Effector memory CD8-positive, alpha-beta T cell (primary cell): ENCODE measurements around the gene SFXN5.

Experiments used
- ATAC-seq: fragments of 150-1000 bp; cut with Tn5 transposase; replicated peaks from 2 replicates; pipeline ENCODE4 v1.10.0; 2021; ENCODE audit warnings: mild to moderate bottlenecking, moderate library complexity
- DNase-seq, 3 experiments: peaks; one replicate each; pipeline ENCODE4 v3.0.0; 2021
- H3K27ac Mint-ChIP-seq, 2 donors: one replicate each; pipeline ENCODE4 v1.8.0; 2022; ENCODE audit warnings: mild to moderate bottlenecking in 2 of 2, mixed read lengths in 2 of 2, moderate library complexity in 2 of 2
- H3K27me3 Mint-ChIP-seq, 2 donors: one replicate each; pipeline ENCODE4 v1.8.0; 2022; ENCODE audit warnings: mixed read lengths in 2 of 2
- H3K36me3 Mint-ChIP-seq: one replicate; pipeline ENCODE4 v1.8.0; 2022; ENCODE audit warnings: mild to moderate bottlenecking, moderate library complexity, mixed read lengths; ENCODE audit not compliant: insufficient read depth
- H3K4me1 Mint-ChIP-seq, 2 donors: one replicate each; pipeline ENCODE4 v1.8.0; 2022; ENCODE audit warnings: low read depth in 2 of 2, mixed read lengths in 2 of 2
- H3K4me3 Mint-ChIP-seq, 2 donors: one replicate each; pipeline ENCODE4 v1.8.0; 2022; ENCODE audit warnings: mild to moderate bottlenecking in 2 of 2, mixed read lengths in 2 of 2, moderate library complexity in 2 of 2
- H3K9me3 Mint-ChIP-seq, 2 donors: one replicate each; pipeline ENCODE4 v1.8.0; 2022; ENCODE audit warnings: mixed read lengths in 2 of 2

SFXN5 gene

GRCh38 chr2:73091164-73091563 is 19.7 kb upstream of the SFXN5 start:
- H3K27ac Mint-ChIP-seq = peak overlapping the region in 1 of 2 donors; percentile 80
- H3K4me1 Mint-ChIP-seq = peaks cover 7 to 27% of the 10 kb centered on the region in 2 donors
- H3K4me3 Mint-ChIP-seq = no peak overlapping the region
- ATAC-seq (no peak), DNase-seq (no peak)
- H3K36me3 Mint-ChIP-seq = peaks cover 9% of the 10 kb centered on the region
- H3K27me3 Mint-ChIP-seq = no peaks in the 10 kb centered on the region
- H3K9me3 Mint-ChIP-seq = no peaks in the 10 kb centered on the region

- no peak for DNase-seq
- H3K27ac Mint-ChIP-seq = peak overlapping the region in 1 of 2 donors; percentile 20
- H3K9me3 Mint-ChIP-seq = no peaks in the 10 kb centered on the region
- no peaks in the 10 kb centered on the region for H3K27me3 Mint-ChIP-seq
- H3K4me3 Mint-ChIP-seq = no peak overlapping the region
- peaks cover 13 to 31% of the 10 kb centered on the region in 2 donors for H3K4me1 Mint-ChIP-seq
- peaks cover 9% of the 10 kb centered on the region for H3K36me3 Mint-ChIP-seq
- no peak for ATAC-seq
These were observed 17.9 kb upstream of the SFXN5 start for GRCh38 chr2:73089270-73090030.

- Mint-ChIP-seq H3K9me3 (no peaks in the 10 kb centered on the region), H3K4me3 (no peak overlapping the region), H3K4me1 (peaks cover 13 to 32% of the 10 kb centered on the region in 2 donors), H3K27me3 (no peaks in the 10 kb centered on the region), H3K36me3 (peaks cover 9% of the 10 kb centered on the region), H3K27ac (peak overlapping the region in 1 of 2 donors; percentile 20)
- no peak for ATAC-seq
- no peak for DNase-seq
These were observed 17.2 kb upstream of the SFXN5 start for GRCh38 chr2:73088703-73089102.

- no peak overlapping the region for H3K4me3 Mint-ChIP-seq
- no peaks in the 10 kb centered on the region for H3K27me3 Mint-ChIP-seq
- DNase-seq (no peak), ATAC-seq (no peak)
- H3K4me1 Mint-ChIP-seq = peaks cover 12 to 27% of the 10 kb centered on the region in 2 donors
- H3K27ac Mint-ChIP-seq = no peak overlapping the region
- H3K36me3 Mint-ChIP-seq = peaks cover 12% of the 10 kb centered on the region
- H3K9me3 Mint-ChIP-seq = no peaks in the 10 kb centered on the region
These were observed 16.7 kb upstream of the SFXN5 start for GRCh38 chr2:73088211-73088610.

GRCh38 chr2:73087311-73087710 is 15.8 kb upstream of the SFXN5 start:
- H3K9me3 Mint-ChIP-seq = no peaks in the 10 kb centered on the region
- no peak overlapping the region for H3K27ac Mint-ChIP-seq
- no peak for DNase-seq
- H3K36me3 Mint-ChIP-seq = peaks cover 11% of the 10 kb centered on the region
- no peak for ATAC-seq
- H3K4me3 Mint-ChIP-seq = no peak overlapping the region
- no peaks in the 10 kb centered on the region for H3K27me3 Mint-ChIP-seq
- peaks cover 9 to 20% of the 10 kb centered on the region in 2 donors for H3K4me1 Mint-ChIP-seq

- ATAC-seq (peak; percentile 98), DNase-seq (peak; percentile 81 to 83 (median 83))
- H3K27ac Mint-ChIP-seq = no peak overlapping the region
- no peak overlapping the region for H3K4me3 Mint-ChIP-seq
- peaks cover 6 to 19% of the 10 kb centered on the region in 2 donors for H3K4me1 Mint-ChIP-seq
- H3K9me3 Mint-ChIP-seq = no peaks in the 10 kb centered on the region
- H3K27me3 Mint-ChIP-seq = no peaks in the 10 kb centered on the region
- peaks cover 9% of the 10 kb centered on the region for H3K36me3 Mint-ChIP-seq
These were observed 14.2 kb upstream of the SFXN5 start for GRCh38 chr2:73085691-73086090.

GRCh38 chr2:73084971-73085370 is 13.5 kb upstream of the SFXN5 start:
- no peaks in the 10 kb centered on the region for H3K27me3 Mint-ChIP-seq
- DNase-seq (no peak), ATAC-seq (no peak)
- peaks cover 6 to 18% of the 10 kb centered on the region in 2 donors for H3K4me1 Mint-ChIP-seq
- no peak overlapping the region for H3K4me3 Mint-ChIP-seq
- no peaks in the 10 kb centered on the region for H3K9me3 Mint-ChIP-seq
- H3K36me3 Mint-ChIP-seq = peaks cover 9% of the 10 kb centered on the region
- H3K27ac Mint-ChIP-seq = no peak overlapping the region

- H3K4me1 Mint-ChIP-seq = peaks cover 6 to 22% of the 10 kb centered on the region in 2 donors
- H3K27me3 Mint-ChIP-seq = no peaks in the 10 kb centered on the region
- peaks cover 9% of the 10 kb centered on the region for H3K36me3 Mint-ChIP-seq
- no peaks in the 10 kb centered on the region for H3K9me3 Mint-ChIP-seq
- H3K4me3 Mint-ChIP-seq = no peak overlapping the region
- DNase-seq (no peak), ATAC-seq (no peak)
- no peak overlapping the region for H3K27ac Mint-ChIP-seq
These were observed 12.6 kb upstream of the SFXN5 start for GRCh38 chr2:73083886-73084800.

- H3K9me3 Mint-ChIP-seq = no peaks in the 10 kb centered on the region
- no peak overlapping the region for H3K27ac Mint-ChIP-seq
- no peaks in the 10 kb centered on the region for H3K27me3 Mint-ChIP-seq
These were observed 11.3 kb upstream of the SFXN5 start for GRCh38 chr2:73082523-73083410.

GRCh38 chr2:73081181-73081671 is 9.7 kb upstream of the SFXN5 start:
- Mint-ChIP-seq H3K27me3 (no peaks in the 10 kb centered on the region), H3K36me3 (peaks cover 5% of the 10 kb centered on the region), H3K27ac (peak overlapping the region in 1 of 2 donors; percentile 72), H3K4me1 (peaks cover 6 to 19% of the 10 kb centered on the region in 2 donors), H3K4me3 (no peak overlapping the region), H3K9me3 (no peaks in the 10 kb centered on the region)
- DNase-seq = no peak
- ATAC-seq = no peak

More at GRCh38 chr2:73082523-73083410, 11.3 kb upstream of the SFXN5 start:
- ATAC-seq = no peak
- DNase-seq = no peak
- H3K4me3 Mint-ChIP-seq = no peak overlapping the region
- peaks cover 9% of the 10 kb centered on the region for H3K36me3 Mint-ChIP-seq
- peaks cover 6 to 23% of the 10 kb centered on the region in 2 donors for H3K4me1 Mint-ChIP-seq

GRCh38 chr2:73080321-73081131 is 9.0 kb upstream of the SFXN5 start:
- Mint-ChIP-seq H3K4me1 (peaks cover 2 to 12% of the 10 kb centered on the region in 2 donors), H3K27ac (peak overlapping the region in 1 of 2 donors; percentile 72), H3K4me3 (no peak overlapping the region), H3K36me3 (peaks cover 5% of the 10 kb centered on the region), H3K27me3 (no peaks in the 10 kb centered on the region), H3K9me3 (no peaks in the 10 kb centered on the region)
- no peak for DNase-seq
- ATAC-seq = no peak

- no peak overlapping the region for H3K4me3 Mint-ChIP-seq
- H3K4me1 Mint-ChIP-seq = peaks cover 0 to 11% of the 10 kb centered on the region in 2 donors
- no peaks in the 10 kb centered on the region for H3K9me3 Mint-ChIP-seq
- H3K27ac Mint-ChIP-seq = peak overlapping the region in 1 of 2 donors; percentile 36
- H3K27me3 Mint-ChIP-seq = no peaks in the 10 kb centered on the region
- DNase-seq = no peak
- H3K36me3 Mint-ChIP-seq = peaks cover 9% of the 10 kb centered on the region
- no peak for ATAC-seq
These were observed 8.1 kb upstream of the SFXN5 start for GRCh38 chr2:73079636-73080035.
